HepG2 (cell line): ENCODE data around the gene PIKFYVE.

Source experiments
- ATF1 ChIP-seq: IDR thresholded peaks from 2 replicates; pipeline ENCODE4 v1.6.1; 2016; ENCODE audit warnings: mild to moderate bottlenecking, control low read depth
- CEBPB ChIP-seq: IDR thresholded peaks from 2 replicates; pipeline ENCODE4 v1.6.1; 2011; ENCODE audit warnings: low read depth, low read length, improper control_type of control experiment, borderline replicate concordance
- HCFC1 ChIP-seq: fragments of 150-350 bp; IDR thresholded peaks from 2 replicates; pipeline ENCODE4 v1.6.1; 2014; ENCODE audit warnings: low read depth, low read length
- MAFK ChIP-seq, 2 experiments: IDR thresholded peaks in 1 of 2; conservative IDR thresholded peaks in 1 of 2; 2 replicates each; pipeline ENCODE4 v1.6.1; 2011; ENCODE audit warnings: improper control_type of control experiment in 2 of 2, low read length in 2 of 2
- POLR2A ChIP-seq, 2 experiments: IDR thresholded peaks; 2 replicates each; pipeline ENCODE4 v1.6.1; 2011; ENCODE audit warnings: low read depth in 2 of 2, low read length in 2 of 2, mild to moderate bottlenecking in 1 of 2, moderate library complexity in 1 of 2; ENCODE audit not compliant: insufficient read depth in 1 of 2
- RFX5 ChIP-seq: IDR thresholded peaks from 2 replicates; pipeline ENCODE4 v1.6.1; 2011; ENCODE audit warnings: low read depth, low read length, improper control_type of control experiment
- SCMH1 ChIP-seq: sonication (generic); formaldehyde crosslinking; IDR thresholded peaks from 2 replicates; pipeline ENCODE4 v1.9.0; 2021; ENCODE audit warnings: missing genetic modification reagents, mild to moderate bottlenecking, borderline replicate concordance
- SMAD3 ChIP-seq: sonication (generic); formaldehyde crosslinking; IDR thresholded peaks from 2 replicates; pipeline ENCODE4 v1.4.0; 2020; ENCODE audit warnings: missing genetic modification reagents
- SP4 ChIP-seq: sonication (generic); formaldehyde crosslinking; IDR thresholded peaks from 2 replicates; pipeline ENCODE4 v1.8.1; 2023; ENCODE audit warnings: mild to moderate bottlenecking, missing genetic modification reagents
- ZNF546 ChIP-seq: sonication (generic); formaldehyde crosslinking; conservative IDR thresholded peaks from 2 replicates; pipeline ENCODE4 v1.8.1; 2023; ENCODE audit warnings: mild to moderate bottlenecking, missing genetic modification reagents
- ZNF644 ChIP-seq: IDR thresholded peaks from 2 replicates; pipeline ENCODE4 v1.6.1; 2016; ENCODE audit warnings: low read depth
- TF ChIP-seq, protein P1 (sequence below): sonication (generic); formaldehyde crosslinking; IDR thresholded peaks from one replicate; pipeline ENCODE4 v1.5.1; 2020; ENCODE audit warnings: mild to moderate bottlenecking, missing genetic modification reagents; ENCODE audit errors: not compliant biosample characterization

DNA sequence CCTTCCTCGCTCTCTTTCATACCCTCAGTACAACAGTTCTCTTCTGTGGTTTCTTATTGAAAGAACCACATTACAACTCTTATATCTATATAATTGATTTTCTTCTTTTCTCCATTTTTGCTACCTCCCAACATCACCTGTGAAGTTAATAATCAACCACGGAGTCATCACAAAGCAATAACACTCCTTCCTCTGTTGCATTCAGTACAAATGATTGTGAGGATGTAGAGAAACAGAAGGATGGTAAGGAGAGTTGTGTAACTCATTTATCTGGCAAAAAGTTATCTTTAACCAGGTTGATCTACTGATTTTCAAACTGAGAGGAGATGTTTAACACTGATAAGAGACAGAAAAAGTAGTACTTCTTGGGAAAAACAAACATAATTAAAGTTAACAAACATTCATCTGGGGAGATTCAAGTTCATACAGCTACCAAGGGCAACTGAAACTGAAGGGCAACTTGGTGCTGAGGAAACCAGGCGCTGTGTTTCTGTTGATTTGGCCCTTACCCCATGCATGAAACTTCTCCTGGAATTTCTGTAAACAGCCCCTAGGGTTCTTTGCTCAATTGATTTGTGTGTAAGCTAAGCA is 25.3 kb upstream of the PIKFYVE start:
- TF ChIP-seq ZNF644 (CRISPR knock-in tag) (no peak), SP4 (CRISPR knock-in tag) (no peak), CEBPB (no peak), ATF1 (no peak), RFX5 (no peak), POLR2A (IDR thresholded peaks at IDR 0.05; ENCODE audit: insufficient read depth in 1 of 2, low read depth in 2 of 2, low read length in 2 of 2) (no peak), MAFK (conservative IDR thresholded peaks at IDR 0.05 in 1 of 2, IDR thresholded peaks at IDR 0.05 in 1 of 2; ENCODE audit: low read length in 2 of 2) (no peak), HCFC1 (no peak), SCMH1 (CRISPR knock-in tag) (no peak), SMAD3 (no peak), ZNF546 (CRISPR knock-in tag) (no peak)
- TF ChIP-seq, protein P1, sequence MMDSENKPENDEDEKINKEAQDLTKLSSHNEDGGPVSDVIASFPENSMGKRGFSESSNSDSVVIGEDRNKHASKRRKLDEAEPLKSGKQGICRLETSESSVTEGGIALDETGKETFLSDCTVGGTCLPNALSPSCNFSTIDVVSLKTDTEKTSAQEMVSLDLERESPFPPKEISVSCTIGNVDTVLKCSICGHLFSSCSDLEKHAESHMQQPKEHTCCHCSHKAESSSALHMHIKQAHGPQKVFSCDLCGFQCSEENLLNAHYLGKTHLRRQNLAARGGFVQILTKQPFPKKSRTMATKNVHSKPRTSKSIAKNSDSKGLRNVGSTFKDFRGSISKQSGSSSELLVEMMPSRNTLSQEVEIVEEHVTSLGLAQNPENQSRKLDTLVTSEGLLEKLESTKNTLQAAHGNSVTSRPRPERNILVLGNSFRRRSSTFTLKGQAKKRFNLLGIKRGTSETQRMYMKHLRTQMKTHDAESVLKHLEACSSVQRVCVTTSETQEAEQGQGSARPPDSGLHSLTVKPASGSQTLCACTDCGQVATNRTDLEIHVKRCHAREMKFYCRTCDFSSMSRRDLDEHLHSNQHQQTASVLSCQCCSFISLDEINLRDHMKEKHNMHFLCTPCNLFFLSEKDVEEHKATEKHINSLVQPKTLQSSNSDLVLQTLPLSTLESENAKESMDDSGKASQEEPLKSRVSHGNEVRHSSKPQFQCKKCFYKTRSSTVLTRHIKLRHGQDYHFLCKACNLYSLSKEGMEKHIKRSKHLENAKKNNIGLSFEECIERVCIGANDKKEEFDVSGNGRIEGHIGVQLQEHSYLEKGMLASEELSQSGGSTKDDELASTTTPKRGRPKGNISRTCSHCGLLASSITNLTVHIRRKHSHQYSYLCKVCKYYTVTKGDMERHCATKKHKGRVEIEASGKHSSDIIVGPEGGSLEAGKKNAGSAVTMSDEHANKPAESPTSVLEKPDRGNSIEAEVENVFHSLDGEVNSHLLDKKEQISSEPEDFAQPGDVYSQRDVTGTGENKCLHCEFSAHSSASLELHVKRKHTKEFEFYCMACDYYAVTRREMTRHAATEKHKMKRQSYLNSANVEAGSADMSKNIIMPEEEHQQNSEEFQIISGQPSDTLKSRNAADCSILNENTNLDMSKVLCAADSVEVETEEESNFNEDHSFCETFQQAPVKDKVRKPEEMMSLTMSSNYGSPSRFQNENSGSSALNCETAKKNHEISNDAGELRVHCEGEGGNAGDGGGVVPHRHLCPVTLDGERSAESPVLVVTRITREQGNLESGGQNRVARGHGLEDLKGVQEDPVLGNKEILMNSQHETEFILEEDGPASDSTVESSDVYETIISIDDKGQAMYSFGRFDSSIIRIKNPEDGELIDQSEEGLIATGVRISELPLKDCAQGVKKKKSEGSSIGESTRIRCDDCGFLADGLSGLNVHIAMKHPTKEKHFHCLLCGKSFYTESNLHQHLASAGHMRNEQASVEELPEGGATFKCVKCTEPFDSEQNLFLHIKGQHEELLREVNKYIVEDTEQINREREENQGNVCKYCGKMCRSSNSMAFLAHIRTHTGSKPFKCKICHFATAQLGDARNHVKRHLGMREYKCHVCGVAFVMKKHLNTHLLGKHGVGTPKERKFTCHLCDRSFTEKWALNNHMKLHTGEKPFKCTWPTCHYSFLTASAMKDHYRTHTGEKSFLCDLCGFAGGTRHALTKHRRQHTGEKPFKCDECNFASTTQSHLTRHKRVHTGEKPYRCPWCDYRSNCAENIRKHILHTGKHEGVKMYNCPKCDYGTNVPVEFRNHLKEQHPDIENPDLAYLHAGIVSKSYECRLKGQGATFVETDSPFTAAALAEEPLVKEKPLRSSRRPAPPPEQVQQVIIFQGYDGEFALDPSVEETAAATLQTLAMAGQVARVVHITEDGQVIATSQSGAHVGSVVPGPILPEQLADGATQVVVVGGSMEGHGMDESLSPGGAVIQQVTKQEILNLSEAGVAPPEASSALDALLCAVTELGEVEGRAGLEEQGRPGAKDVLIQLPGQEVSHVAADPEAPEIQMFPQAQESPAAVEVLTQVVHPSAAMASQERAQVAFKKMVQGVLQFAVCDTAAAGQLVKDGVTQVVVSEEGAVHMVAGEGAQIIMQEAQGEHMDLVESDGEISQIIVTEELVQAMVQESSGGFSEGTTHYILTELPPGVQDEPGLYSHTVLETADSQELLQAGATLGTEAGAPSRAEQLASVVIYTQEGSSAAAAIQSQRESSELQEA (CRISPR knock-in tag), result no peak
